KMS-11 (cell line): ENCODE data around the gene KLHDC3.

ENCODE experiments used
- H2AFZ ChIP-seq: fragments of 200-600 bp; sonication (generic); 2 replicates; pipeline ENCODE4 v1.6.1; 2016; ENCODE audit warnings: antibody characterized with exemption, mixed run types, low read depth
- H3K27ac ChIP-seq: fragments of 200-600 bp; sonication (generic); 2 replicates; pipeline ENCODE4 v1.6.1; 2016; ENCODE audit warnings: mild to moderate bottlenecking, mixed run types
- H3K27me3 ChIP-seq: fragments of 200-600 bp; sonication (generic); 2 replicates; pipeline ENCODE4 v1.6.1; 2017; ENCODE audit warnings: mild to moderate bottlenecking, low read depth, mixed run types, moderate library complexity; ENCODE audit not compliant: insufficient read depth
- H3K36me3 ChIP-seq: fragments of 200-600 bp; sonication (generic); 2 replicates; pipeline ENCODE4 v1.6.1; 2017; ENCODE audit warnings: mild to moderate bottlenecking, mixed run types; ENCODE audit not compliant: insufficient read depth
- H3K4me1 ChIP-seq: fragments of 200-600 bp; sonication (generic); 2 replicates; pipeline ENCODE4 v1.6.1; 2016; ENCODE audit warnings: mild to moderate bottlenecking, low read depth, mixed run types; ENCODE audit not compliant: poor library complexity, severe bottlenecking
- H3K4me2 ChIP-seq: fragments of 200-600 bp; sonication (generic); 2 replicates; pipeline ENCODE4 v1.7.0; 2016; ENCODE audit warnings: mild to moderate bottlenecking, mixed run types
- H3K4me3 ChIP-seq: fragments of 200-600 bp; sonication (generic); IDR thresholded peaks from 2 replicates; pipeline ENCODE4 v1.6.1; 2017; ENCODE audit warnings: low read depth, low read length, mixed read lengths; ENCODE audit not compliant: insufficient read depth
- H3K79me2 ChIP-seq: fragments of 200-600 bp; sonication (generic); 2 replicates; pipeline ENCODE4 v1.6.1; 2016; ENCODE audit warnings: low read depth, mixed run types; ENCODE audit not compliant: insufficient read depth
- H3K9ac ChIP-seq: fragments of 200-600 bp; sonication (generic); 2 replicates; pipeline ENCODE4 v1.6.1; 2016; ENCODE audit warnings: mild to moderate bottlenecking, mixed run types
- H4K20me1 ChIP-seq: fragments of 200-600 bp; sonication (generic); 2 replicates; pipeline ENCODE4 v1.6.1; 2016; ENCODE audit warnings: mild to moderate bottlenecking, mixed run types; ENCODE audit not compliant: insufficient read depth
- TF ChIP-seq, protein P1 (sequence below): fragments of 200-600 bp; sonication (generic); conservative IDR thresholded peaks from 2 replicates; pipeline ENCODE4 v1.6.1; 2017; ENCODE audit warnings: low read depth, mild to moderate bottlenecking, antibody characterized with exemption, low read length, moderate library complexity, mixed read lengths

KLHDC3 gene

GRCh38 chr6:43024436-43024835, 10.4 kb downstream of the KLHDC3 start:
- no peak overlapping the region for H3K27ac ChIP-seq
- H3K36me3 ChIP-seq = 0 out of 2 replicates have a peak, but pooled peaks cover under 1% of the 10 kb centered on the region
- H3K9ac ChIP-seq = no peak overlapping the region
- no peak overlapping the region for H3K4me3 ChIP-seq
- H3K79me2 ChIP-seq = peaks cover 29% of the 10 kb centered on the region
- no peaks in the 10 kb centered on the region for H4K20me1 ChIP-seq
- no peak overlapping the region for H3K4me2 ChIP-seq
- TF ChIP-seq, protein P1, sequence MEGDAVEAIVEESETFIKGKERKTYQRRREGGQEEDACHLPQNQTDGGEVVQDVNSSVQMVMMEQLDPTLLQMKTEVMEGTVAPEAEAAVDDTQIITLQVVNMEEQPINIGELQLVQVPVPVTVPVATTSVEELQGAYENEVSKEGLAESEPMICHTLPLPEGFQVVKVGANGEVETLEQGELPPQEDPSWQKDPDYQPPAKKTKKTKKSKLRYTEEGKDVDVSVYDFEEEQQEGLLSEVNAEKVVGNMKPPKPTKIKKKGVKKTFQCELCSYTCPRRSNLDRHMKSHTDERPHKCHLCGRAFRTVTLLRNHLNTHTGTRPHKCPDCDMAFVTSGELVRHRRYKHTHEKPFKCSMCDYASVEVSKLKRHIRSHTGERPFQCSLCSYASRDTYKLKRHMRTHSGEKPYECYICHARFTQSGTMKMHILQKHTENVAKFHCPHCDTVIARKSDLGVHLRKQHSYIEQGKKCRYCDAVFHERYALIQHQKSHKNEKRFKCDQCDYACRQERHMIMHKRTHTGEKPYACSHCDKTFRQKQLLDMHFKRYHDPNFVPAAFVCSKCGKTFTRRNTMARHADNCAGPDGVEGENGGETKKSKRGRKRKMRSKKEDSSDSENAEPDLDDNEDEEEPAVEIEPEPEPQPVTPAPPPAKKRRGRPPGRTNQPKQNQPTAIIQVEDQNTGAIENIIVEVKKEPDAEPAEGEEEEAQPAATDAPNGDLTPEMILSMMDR = no peak
- no peaks in the 10 kb centered on the region for H3K27me3 ChIP-seq
- H3K4me1 ChIP-seq = peaks cover 25% of the 10 kb centered on the region
- no peak overlapping the region for H2AFZ ChIP-seq

- Histone ChIP-seq H3K4me1 (peaks cover 8% of the 10 kb centered on the region), H3K9ac (no peak overlapping the region), H3K4me3 (no peak overlapping the region), H2AFZ (no peak overlapping the region), H3K36me3 (0 out of 2 replicates have a peak, but pooled peaks cover 6% of the 10 kb centered on the region), H3K79me2 (peaks cover 29% of the 10 kb centered on the region), H3K27ac (no peak overlapping the region), H3K27me3 (no peaks in the 10 kb centered on the region), H4K20me1 (no peaks in the 10 kb centered on the region), H3K4me2 (no peak overlapping the region)
- TF ChIP-seq, protein P1 = no peak
These were observed 12.3 kb downstream of the KLHDC3 start for GRCh38 chr6:43026365-43026764.

DNA sequence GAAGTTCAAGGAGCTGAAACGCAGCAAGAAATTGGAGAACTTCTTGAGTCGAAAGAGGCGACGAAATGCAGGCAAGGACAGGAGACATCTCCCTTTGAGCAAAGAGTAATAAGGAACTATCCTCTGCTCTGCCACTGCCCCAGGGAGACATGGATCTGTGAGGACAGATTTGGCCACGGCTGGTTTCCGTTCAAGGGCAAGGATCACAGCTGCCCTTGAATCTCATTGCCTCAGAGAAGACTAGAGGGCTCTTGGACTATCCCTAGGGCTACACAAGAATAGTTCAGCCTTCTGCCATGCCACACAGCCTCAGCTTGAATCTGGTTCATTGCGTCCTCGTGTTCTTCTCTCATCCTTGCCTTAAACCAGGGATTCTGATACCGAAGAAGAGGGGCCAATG, 15.1 kb downstream of the KLHDC3 start:
- no peak overlapping the region for H2AFZ ChIP-seq
- H4K20me1 ChIP-seq = no peaks in the 10 kb centered on the region
- no peak overlapping the region for H3K27ac ChIP-seq
- H3K9ac ChIP-seq = no peak overlapping the region
- no peaks in the 10 kb centered on the region for H3K4me1 ChIP-seq
- peaks cover 5% of the 10 kb centered on the region; the same call in 1 of the 2 replicates for H3K79me2 ChIP-seq
- H3K4me3 ChIP-seq = no peak overlapping the region
- H3K4me2 ChIP-seq = no peak overlapping the region
- TF ChIP-seq, protein P1 = no peak
- H3K36me3 ChIP-seq = 0 out of 2 replicates have a peak, but pooled peaks cover 6% of the 10 kb centered on the region
- no peaks in the 10 kb centered on the region for H3K27me3 ChIP-seq

GRCh38 chr6:43032326-43032725, 18.3 kb downstream of the KLHDC3 start:
- Histone ChIP-seq H3K79me2 (no peaks in the 10 kb centered on the region), H3K4me1 (no peaks in the 10 kb centered on the region), H3K9ac (no peak overlapping the region), H2AFZ (no peak overlapping the region), H3K36me3 (0 out of 2 replicates have a peak, but pooled peaks cover 6% of the 10 kb centered on the region), H3K4me2 (no peak overlapping the region), H3K4me3 (no peak overlapping the region), H4K20me1 (no peaks in the 10 kb centered on the region), H3K27ac (no peak overlapping the region), H3K27me3 (no peaks in the 10 kb centered on the region)
- TF ChIP-seq, protein P1 = no peak
